KMS-11 (cell line): Measurements from ENCODE around the gene VPS26B.
"Not testable (repeated sequence)": the region's sequence is repeated elsewhere in the genome, so short reads cannot be mapped to it uniquely, and the experiment has no call there.

Experiments used
- H2AFZ ChIP-seq: fragments of 200-600 bp; sonication (generic); 2 replicates; pipeline ENCODE4 v1.6.1; 2016; ENCODE audit warnings: antibody characterized with exemption, mixed run types, low read depth
- H3K27ac ChIP-seq: fragments of 200-600 bp; sonication (generic); 2 replicates; pipeline ENCODE4 v1.6.1; 2016; ENCODE audit warnings: mild to moderate bottlenecking, mixed run types
- H3K27me3 ChIP-seq: fragments of 200-600 bp; sonication (generic); 2 replicates; pipeline ENCODE4 v1.6.1; 2017; ENCODE audit warnings: mild to moderate bottlenecking, low read depth, mixed run types, moderate library complexity; ENCODE audit not compliant: insufficient read depth
- H3K36me3 ChIP-seq: fragments of 200-600 bp; sonication (generic); 2 replicates; pipeline ENCODE4 v1.6.1; 2017; ENCODE audit warnings: mild to moderate bottlenecking, mixed run types; ENCODE audit not compliant: insufficient read depth
- H3K4me1 ChIP-seq: fragments of 200-600 bp; sonication (generic); 2 replicates; pipeline ENCODE4 v1.6.1; 2016; ENCODE audit warnings: mild to moderate bottlenecking, low read depth, mixed run types; ENCODE audit not compliant: poor library complexity, severe bottlenecking
- H3K4me2 ChIP-seq: fragments of 200-600 bp; sonication (generic); 2 replicates; pipeline ENCODE4 v1.7.0; 2016; ENCODE audit warnings: mild to moderate bottlenecking, mixed run types
- H3K4me3 ChIP-seq: fragments of 200-600 bp; sonication (generic); IDR thresholded peaks from 2 replicates; pipeline ENCODE4 v1.6.1; 2017; ENCODE audit warnings: low read depth, low read length, mixed read lengths; ENCODE audit not compliant: insufficient read depth
- H3K79me2 ChIP-seq: fragments of 200-600 bp; sonication (generic); 2 replicates; pipeline ENCODE4 v1.6.1; 2016; ENCODE audit warnings: low read depth, mixed run types; ENCODE audit not compliant: insufficient read depth
- H3K9ac ChIP-seq: fragments of 200-600 bp; sonication (generic); 2 replicates; pipeline ENCODE4 v1.6.1; 2016; ENCODE audit warnings: mild to moderate bottlenecking, mixed run types
- H4K20me1 ChIP-seq: fragments of 200-600 bp; sonication (generic); 2 replicates; pipeline ENCODE4 v1.6.1; 2016; ENCODE audit warnings: mild to moderate bottlenecking, mixed run types; ENCODE audit not compliant: insufficient read depth
- TF ChIP-seq, protein P1 (sequence below): fragments of 200-600 bp; sonication (generic); conservative IDR thresholded peaks from 2 replicates; pipeline ENCODE4 v1.6.1; 2017; ENCODE audit warnings: low read depth, mild to moderate bottlenecking, antibody characterized with exemption, low read length, moderate library complexity, mixed read lengths

The VPS26B gene

DNA sequence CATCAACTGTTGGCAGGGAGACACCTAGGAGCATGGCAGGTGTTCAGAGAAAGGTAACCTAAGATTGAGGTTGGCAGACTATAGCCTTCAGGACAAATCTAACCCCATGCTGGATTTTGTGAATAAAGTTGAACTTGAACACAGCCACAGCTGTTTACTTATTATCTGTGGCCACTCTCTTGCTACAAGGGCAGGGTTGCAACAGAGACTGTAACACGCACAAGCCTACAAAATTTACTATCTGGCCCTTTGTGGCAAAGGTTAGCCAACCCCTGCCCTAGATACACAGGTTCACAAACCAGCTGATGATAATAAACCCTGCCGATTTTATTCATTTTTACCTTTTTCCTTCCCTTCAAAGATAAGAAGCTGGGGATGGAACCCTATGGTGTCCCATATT is 26.2 kb downstream of the VPS26B start:
- Histone ChIP-seq H4K20me1 (no peaks in the 10 kb centered on the region), H3K9ac (no peak overlapping the region), H3K4me2 (no peak overlapping the region), H3K27ac (no peak overlapping the region), H3K4me1 (peaks cover 24% of the 10 kb centered on the region), H2AFZ (no peak overlapping the region), H3K79me2 (no peaks in the 10 kb centered on the region), H3K27me3 (no peaks in the 10 kb centered on the region), H3K4me3 (no peak overlapping the region), H3K36me3 (no peaks in the 10 kb centered on the region)
- TF ChIP-seq, protein P1, sequence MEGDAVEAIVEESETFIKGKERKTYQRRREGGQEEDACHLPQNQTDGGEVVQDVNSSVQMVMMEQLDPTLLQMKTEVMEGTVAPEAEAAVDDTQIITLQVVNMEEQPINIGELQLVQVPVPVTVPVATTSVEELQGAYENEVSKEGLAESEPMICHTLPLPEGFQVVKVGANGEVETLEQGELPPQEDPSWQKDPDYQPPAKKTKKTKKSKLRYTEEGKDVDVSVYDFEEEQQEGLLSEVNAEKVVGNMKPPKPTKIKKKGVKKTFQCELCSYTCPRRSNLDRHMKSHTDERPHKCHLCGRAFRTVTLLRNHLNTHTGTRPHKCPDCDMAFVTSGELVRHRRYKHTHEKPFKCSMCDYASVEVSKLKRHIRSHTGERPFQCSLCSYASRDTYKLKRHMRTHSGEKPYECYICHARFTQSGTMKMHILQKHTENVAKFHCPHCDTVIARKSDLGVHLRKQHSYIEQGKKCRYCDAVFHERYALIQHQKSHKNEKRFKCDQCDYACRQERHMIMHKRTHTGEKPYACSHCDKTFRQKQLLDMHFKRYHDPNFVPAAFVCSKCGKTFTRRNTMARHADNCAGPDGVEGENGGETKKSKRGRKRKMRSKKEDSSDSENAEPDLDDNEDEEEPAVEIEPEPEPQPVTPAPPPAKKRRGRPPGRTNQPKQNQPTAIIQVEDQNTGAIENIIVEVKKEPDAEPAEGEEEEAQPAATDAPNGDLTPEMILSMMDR, result no peak

DNA sequence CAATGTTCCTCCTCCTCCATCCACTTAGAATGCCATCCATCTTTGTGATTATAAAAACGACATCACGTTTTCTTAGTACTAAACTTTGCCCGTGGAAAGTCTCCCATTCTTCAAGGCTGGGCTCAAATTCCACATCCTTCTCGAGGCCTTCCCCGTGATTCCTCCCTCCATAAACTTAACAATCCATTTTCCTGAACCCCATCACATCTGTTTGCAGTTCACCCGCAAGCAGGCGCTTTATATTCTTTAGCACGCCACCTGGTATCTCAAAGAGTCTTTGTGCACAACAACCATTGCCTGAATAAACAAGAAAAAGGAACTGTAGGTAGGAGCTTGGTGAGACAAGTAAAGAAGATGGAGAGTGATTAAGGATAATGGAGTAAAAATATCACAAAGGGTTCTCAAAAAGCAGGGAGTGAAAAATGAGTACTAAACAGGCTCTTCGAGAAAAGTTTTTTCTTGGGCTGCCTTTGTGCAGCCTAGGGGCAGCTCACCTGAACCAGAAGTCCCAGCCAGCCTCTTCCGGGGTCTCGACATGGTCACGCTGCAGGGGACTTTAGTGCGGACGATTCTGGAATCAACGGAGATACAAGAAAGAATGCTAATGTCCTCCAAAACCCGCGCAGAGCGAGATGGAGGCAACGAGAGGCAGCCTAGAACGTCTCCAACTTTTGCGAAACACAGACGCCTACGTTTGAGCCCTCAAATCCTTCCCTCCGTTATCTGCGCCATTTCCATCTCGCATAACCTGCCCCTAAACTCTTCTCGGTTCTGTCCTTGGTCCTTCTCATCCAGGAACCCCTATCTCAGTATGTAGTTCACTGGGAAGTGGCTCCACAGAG is 28.1 kb downstream of the VPS26B start:
- no peaks in the 10 kb centered on the region for H3K79me2 ChIP-seq
- TF ChIP-seq, protein P1, result no peak
- H3K27me3 ChIP-seq, result no peaks in the 10 kb centered on the region
- peak overlapping the region; percentile 89 for H2AFZ ChIP-seq
- no peak overlapping the region for H3K4me3 ChIP-seq
- peaks cover 24% of the 10 kb centered on the region for H3K4me1 ChIP-seq
- H3K4me2 ChIP-seq, result peak overlapping the region; percentile 66
- no peaks in the 10 kb centered on the region for H3K36me3 ChIP-seq
- H3K27ac ChIP-seq, result no peak overlapping the region
- H4K20me1 ChIP-seq, result no peaks in the 10 kb centered on the region
- no peak overlapping the region for H3K9ac ChIP-seq

DNA sequence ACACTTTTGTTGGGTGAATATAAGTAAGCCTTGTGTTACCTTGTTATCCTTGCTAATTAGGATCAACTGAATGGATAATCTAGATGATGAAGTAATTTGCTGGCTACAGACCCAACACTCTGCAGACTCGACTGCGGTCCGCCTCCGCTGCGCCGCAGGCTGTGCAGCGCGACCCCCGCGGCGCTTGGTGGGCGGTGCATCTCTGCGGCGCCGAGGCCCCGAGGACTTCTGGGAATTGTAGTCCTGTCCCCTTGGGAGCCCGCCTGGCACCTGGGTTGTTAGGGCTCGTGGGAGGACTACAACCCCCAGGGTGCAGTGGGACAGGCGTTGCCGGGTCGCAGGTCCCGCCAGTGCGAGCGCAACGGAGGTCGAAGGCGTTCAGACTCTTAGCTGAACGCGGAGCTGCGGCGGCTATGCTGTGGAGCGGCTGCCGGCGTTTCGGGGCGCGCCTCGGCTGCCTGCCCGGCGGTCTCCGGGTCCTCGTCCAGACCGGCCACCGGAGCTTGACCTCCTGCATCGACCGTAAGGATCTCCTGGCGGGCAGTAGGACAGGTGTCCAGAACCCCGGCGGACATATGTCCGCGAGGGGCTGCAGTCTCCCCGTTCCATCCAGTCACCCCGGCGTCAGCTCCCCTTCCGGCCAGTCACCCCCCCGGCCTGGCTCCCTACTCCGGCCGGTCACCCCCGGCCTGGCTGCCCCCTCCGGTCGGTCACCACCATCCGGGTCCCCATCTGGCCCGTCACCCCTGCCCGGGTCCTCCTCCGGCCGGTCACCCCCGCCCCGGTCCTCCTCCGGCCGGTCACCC is 28.9 kb downstream of the VPS26B start, which contains the start of the genes ACAD8 and THYN1:
Gene ACAD8 (plus strand): TSS at position 381 of the 806 bp plus-strand sequence. CDS start 33 bp downstream, at position 414.
Gene THYN1 (minus strand): TSS at position 165 of the 806 bp plus-strand sequence. CDS start 470 bp downstream, outside the sequence.
- TF ChIP-seq, protein P1, result no peak
- Histone ChIP-seq H3K4me3 (no peak within 1 kb of the TSS), H4K20me1 (no peaks in the 10 kb centered on the region), H3K9ac (peak within 1 kb of the TSS; percentile 27; the same call in 1 of the 2 replicates), H3K4me2 (peak within 1 kb of the TSS; percentile 66), H3K79me2 (no peaks in the 10 kb centered on the region), H2AFZ (peak within 1 kb of the TSS; percentile 89), H3K4me1 (peaks cover 18% of the 10 kb centered on the region), H3K36me3 (no peaks in the 10 kb centered on the region), H3K27ac (no peak within 1 kb of the TSS), H3K27me3 (no peaks in the 10 kb centered on the region)

DNA sequence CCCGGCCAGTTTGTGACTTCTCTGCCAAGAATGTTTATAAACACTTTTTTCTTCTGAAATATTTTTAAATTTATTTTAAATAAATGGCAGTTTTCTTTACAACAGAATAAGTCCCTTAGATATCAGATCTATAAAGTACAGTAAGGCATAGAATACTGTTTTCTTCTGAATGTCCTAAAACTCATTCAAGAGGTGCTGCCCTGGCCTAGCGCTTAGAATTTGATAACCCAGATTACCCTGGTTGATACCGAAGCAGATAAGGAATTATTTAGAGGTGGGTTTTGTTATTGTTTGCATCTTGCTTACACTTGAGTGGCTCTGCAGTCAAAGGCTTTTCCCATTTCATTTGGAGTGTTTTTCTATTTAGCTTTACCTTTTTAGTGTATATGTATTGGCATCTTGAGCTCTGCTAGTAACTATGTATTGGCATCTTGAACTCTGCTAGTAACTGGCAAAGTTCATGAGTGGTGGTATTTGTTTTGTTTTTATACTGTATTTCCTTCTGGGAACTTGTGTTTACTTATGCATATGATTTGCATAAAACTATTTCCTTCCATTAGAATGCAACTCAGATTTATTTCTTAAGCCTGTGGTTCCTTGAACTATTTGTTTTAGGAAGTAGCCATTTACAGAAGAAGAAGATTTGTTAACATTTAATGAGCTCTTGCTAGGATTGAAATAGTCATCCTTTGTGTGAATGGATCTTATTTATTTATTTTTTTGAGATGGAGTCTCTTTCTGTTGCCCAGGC is 30.1 kb downstream of the VPS26B start:
- Histone ChIP-seq H3K4me1 (peaks cover 7% of the 10 kb centered on the region), H2AFZ (no peak overlapping the region), H3K79me2 (no peaks in the 10 kb centered on the region), H3K4me2 (peak overlapping the region; percentile 61), H3K4me3 (no peak overlapping the region), H3K36me3 (no peaks in the 10 kb centered on the region), H3K27ac (no peak overlapping the region), H3K27me3 (no peaks in the 10 kb centered on the region), H3K9ac (no peak overlapping the region), H4K20me1 (no peaks in the 10 kb centered on the region)
- TF ChIP-seq, protein P1, result no peak

DNA sequence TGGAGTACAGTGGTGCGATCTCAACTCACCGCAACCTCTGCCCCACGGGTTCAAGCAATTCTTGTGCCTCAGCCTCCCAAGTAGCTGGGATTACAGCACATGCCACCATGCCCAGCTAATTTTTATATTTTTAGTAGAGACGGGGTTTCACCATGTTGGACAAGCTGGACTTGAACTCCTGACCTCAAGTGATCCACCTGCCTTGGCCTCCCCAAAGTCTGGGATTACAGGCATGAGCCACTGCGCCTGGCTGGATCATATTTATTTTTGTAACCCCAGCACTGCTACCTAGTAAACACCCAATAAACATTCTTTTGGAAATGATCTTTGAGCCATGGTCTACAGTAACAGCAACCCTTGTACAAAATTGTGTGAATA is 30.7 kb downstream of the VPS26B start:
- H3K4me3 ChIP-seq, H3K9ac ChIP-seq, H3K79me2 ChIP-seq, H3K36me3 ChIP-seq, H3K4me2 ChIP-seq, H4K20me1 ChIP-seq, H3K27ac ChIP-seq, H3K27me3 ChIP-seq, H3K4me1 ChIP-seq, H2AFZ ChIP-seq: not testable (repeated sequence)
